ENCODE data around the gene PLXDC2. TPM values are rescaled to one million over a fixed set of nuclear protein-coding genes. Genes with fewer than 3 reads are reported as not detected.

PLXDC2 gene
- total and polyA plus RNA-seq, 10 of the 15 experiments (the other 5 are each of a cell fraction or from before 2014, with no cell fraction given), result 0.05 to 1.8 (median 0.14) TPM; not detected in 2

- TF ChIP-seq REST (IDR thresholded peaks at IDR 0.05; ENCODE audit: low read depth, low read length) (no peak), NRF1 (conservative IDR thresholded peaks at IDR 0.05; ENCODE audit: low read depth, low read length) (no peak), NFXL1 (IDR thresholded peaks at IDR 0.05; ENCODE audit: borderline replicate concordance) (no peak), PBX3 (IDR thresholded peaks at IDR 0.05; ENCODE audit: insufficient replicate concordance, low read depth, low read length) (no peak)
Measured at GRCh38 chr10:19891429-19891828, 75.2 kb downstream of the PLXDC2 start (continued).

GRCh38 chr10:19892270-19892669 is 76.0 kb downstream of the PLXDC2 start:
- intact Hi-C loops (cut with micrococcal nuclease; ENCODE audit: unreplicated experiment) (no loop called here), in situ Hi-C loops (cut with MboI) (no loop called here)
- no peaks in the 10 kb centered on the region for H3K36me3 ChIP-seq (ENCODE audit: control insufficient read depth in 2 of 2, insufficient read depth in 2 of 2, low read length in 1 of 2)
- 36% methylated on average over 4 of the region's 4 CpGs for WGBS (ENCODE audit: insufficient coverage, insufficient replicate concordance, low lambda C conversion rate, missing lambda C conversion rate)
- ChIA-PET CTCF (interaction anchor here (1.4 kb wide), 1 partner anchor 14 kb away, joined by 3 read pairs; no protein-coding TSS in a partner anchor), RAD21 (ENCODE audit: unreplicated experiment) (no interaction called here), SMC1A (ENCODE audit: uncharacterized antibody, unreplicated experiment) (interaction anchor here (0.8 to 2.2 kb wide), 3 partner anchors 14 to 49 kb away, joined by 3 to 6 read pairs (median 3); no protein-coding TSS in a partner anchor), POLR2A (no interaction called here)
- no peak overlapping the region for H3K9ac ChIP-seq (ENCODE audit: control insufficient read depth, insufficient read depth, low read length)
- H3K4me3 ChIP-seq, result no peak overlapping the region
- H3K79me2 ChIP-seq (ENCODE audit: control insufficient read depth, insufficient read depth, low read length), result no peaks in the 10 kb centered on the region
- H3K9me3 ChIP-seq (replicated peaks; ENCODE audit: control insufficient read depth, insufficient read depth, low read length), result no peaks in the 10 kb centered on the region; the same call in 2 of the 3 replicates
- ATAC-seq (no peak), DNase-seq (ENCODE audit: low read depth, low spot score) (no peak), FAIRE-seq (no peak)
- no peak overlapping the region for H2AFZ ChIP-seq (ENCODE audit: control insufficient read depth, low read depth, low read length)
- no peak overlapping the region for H3K4me2 ChIP-seq (ENCODE audit: control insufficient read depth, insufficient read depth)
- no peaks in the 10 kb centered on the region for H4K20me1 ChIP-seq (ENCODE audit: control insufficient read depth, insufficient read depth)
- BruUV-seq (replicated peaks), result no TSS peak
- no peaks in the 10 kb centered on the region for H3K27me3 ChIP-seq (replicated peaks in 1 of 2; ENCODE audit: control insufficient read depth in 2 of 2, insufficient read depth in 2 of 2, low read length in 1 of 2)
- no peak overlapping the region for H3K27ac ChIP-seq (ENCODE audit: control insufficient read depth, insufficient read depth)
- no peaks in the 10 kb centered on the region for H3K4me1 ChIP-seq (ENCODE audit: control insufficient read depth, insufficient read depth, low read length)
- no peak for TF ChIP-seq NR2C2 (IDR thresholded peaks at IDR 0.05; ENCODE audit: borderline replicate concordance, control insufficient read depth, insufficient read length, low read depth)
- TF ChIP-seq NRF1 (conservative IDR thresholded peaks at IDR 0.05; ENCODE audit: low read depth, low read length), result no peak
- TF ChIP-seq SP1 (IDR thresholded peaks at IDR 0.05; ENCODE audit: low read depth, low read length), result no peak
- no peak for TF ChIP-seq CBX5 (IDR thresholded peaks at IDR 0.05; ENCODE audit: low read depth)
- TF ChIP-seq CREM (IDR thresholded peaks at IDR 0.05; ENCODE audit: low read depth), result no peak
- TF ChIP-seq TCF7 (IDR thresholded peaks at IDR 0.05; ENCODE audit: borderline replicate concordance), result no peak
- TF ChIP-seq ZNF622 (IDR thresholded peaks at IDR 0.05), result no peak
- TF ChIP-seq, protein P1, sequence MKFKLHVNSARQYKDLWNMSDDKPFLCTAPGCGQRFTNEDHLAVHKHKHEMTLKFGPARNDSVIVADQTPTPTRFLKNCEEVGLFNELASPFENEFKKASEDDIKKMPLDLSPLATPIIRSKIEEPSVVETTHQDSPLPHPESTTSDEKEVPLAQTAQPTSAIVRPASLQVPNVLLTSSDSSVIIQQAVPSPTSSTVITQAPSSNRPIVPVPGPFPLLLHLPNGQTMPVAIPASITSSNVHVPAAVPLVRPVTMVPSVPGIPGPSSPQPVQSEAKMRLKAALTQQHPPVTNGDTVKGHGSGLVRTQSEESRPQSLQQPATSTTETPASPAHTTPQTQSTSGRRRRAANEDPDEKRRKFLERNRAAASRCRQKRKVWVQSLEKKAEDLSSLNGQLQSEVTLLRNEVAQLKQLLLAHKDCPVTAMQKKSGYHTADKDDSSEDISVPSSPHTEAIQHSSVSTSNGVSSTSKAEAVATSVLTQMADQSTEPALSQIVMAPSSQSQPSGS (IDR thresholded peaks at IDR 0.05; ENCODE audit: low read length), result no peak
- no peak for TF ChIP-seq SREBF2 (IDR thresholded peaks at IDR 0.05; ENCODE audit: low read length)
- no peak for TF ChIP-seq MYB (IDR thresholded peaks at IDR 0.05; ENCODE audit: borderline replicate concordance, low read depth, low read length)
- TF ChIP-seq POLR2AphosphoS5 (IDR thresholded peaks at IDR 0.05; ENCODE audit: low read length), result no peak
- TF ChIP-seq DPF2 (IDR thresholded peaks at IDR 0.05), result no peak
- TF ChIP-seq SPI1 (IDR thresholded peaks at IDR 0.05; ENCODE audit: borderline replicate concordance, insufficient read depth, low read depth, low read length), result no peak
- no peak for TF ChIP-seq RAD51 (IDR thresholded peaks at IDR 0.05)
- no peak for TF ChIP-seq TBL1XR1 (IDR thresholded peaks at IDR 0.05; ENCODE audit: low read depth, low read length)
- no peak for TF ChIP-seq CREB1 (IDR thresholded peaks at IDR 0.05; ENCODE audit: low read depth)
